MM.1S (cell line): ENCODE results near the gene APBB2.

Experiments used
- DNase-seq: peaks from one replicate; pipeline ENCODE4 v3.0.0-alpha.2; 2015
- H2AFZ ChIP-seq: fragments of 300-600 bp; sonication (generic); 2 replicates; pipeline ENCODE4 v1.6.0; 2016; ENCODE audit warnings: antibody characterized with exemption, low read length
- H3F3A ChIP-seq: fragments of 300-600 bp; sonication (generic); 2 replicates; pipeline ENCODE4 v1.6.1; 2016; ENCODE audit warnings: mild to moderate bottlenecking, antibody characterized with exemption, low read length, moderate library complexity, mixed read lengths; ENCODE audit not compliant: insufficient read depth
- H3K27ac ChIP-seq: fragments of 300-600 bp; sonication (generic); 2 replicates; pipeline ENCODE4 v1.5.1; 2016; ENCODE audit warnings: mild to moderate bottlenecking, low read length
- H3K27me3 ChIP-seq: fragments of 300-600 bp; sonication (generic); replicated peaks from 2 replicates; pipeline ENCODE4 v1.6.0; 2016; ENCODE audit warnings: low read length; ENCODE audit not compliant: insufficient read depth
- H3K36me3 ChIP-seq: fragments of 300-600 bp; sonication (generic); replicated peaks from 2 replicates; pipeline ENCODE4 v1.6.1; 2016; ENCODE audit warnings: mild to moderate bottlenecking, low read length, mixed read lengths; ENCODE audit not compliant: insufficient read depth
- H3K4me1 ChIP-seq: fragments of 300-600 bp; sonication (generic); 2 replicates; pipeline ENCODE4 v1.6.1; 2016; ENCODE audit warnings: low read length, mixed read lengths
- H3K4me2 ChIP-seq: fragments of 300-600 bp; sonication (generic); 2 replicates; pipeline ENCODE4 v1.6.0; 2016; ENCODE audit warnings: low read depth, low read length
- H3K4me3 ChIP-seq: fragments of 300-600 bp; sonication (generic); 2 replicates; pipeline ENCODE4 v1.5.1; 2016; ENCODE audit warnings: low read length, mixed read lengths
- H3K79me2 ChIP-seq: fragments of 300-600 bp; sonication (generic); 2 replicates; pipeline ENCODE4 v1.6.1; 2016; ENCODE audit warnings: mixed run types, low read length, mixed read lengths
- H3K9ac ChIP-seq: fragments of 300-600 bp; sonication (generic); 2 replicates; pipeline ENCODE4 v1.6.1; 2016; ENCODE audit warnings: low read length, mixed read lengths
- H3K9me2 ChIP-seq: fragments of 300-600 bp; sonication (generic); replicated peaks from 2 replicates; pipeline ENCODE4 v1.6.1; 2016; ENCODE audit warnings: mild to moderate bottlenecking, low read length, mixed read lengths; ENCODE audit not compliant: insufficient read depth
- H3K9me3 ChIP-seq: fragments of 300-600 bp; sonication (generic); replicated peaks from 2 replicates; pipeline ENCODE4 v1.6.1; 2016; ENCODE audit warnings: mild to moderate bottlenecking, low read length, mixed read lengths; ENCODE audit not compliant: insufficient read depth
- H4K20me1 ChIP-seq: fragments of 300-600 bp; sonication (generic); 2 replicates; pipeline ENCODE4 v1.6.1; 2016; ENCODE audit warnings: mild to moderate bottlenecking, low read length, moderate library complexity, mixed read lengths; ENCODE audit not compliant: insufficient read depth
- CTCF ChIP-seq: fragments of 300-600 bp; sonication (generic); IDR thresholded peaks from 2 replicates; pipeline ENCODE4 v1.5.1; 2016; ENCODE audit warnings: antibody characterized with exemption, low read length, mixed read lengths
- EZH2 ChIP-seq: fragments of 300-600 bp; sonication (generic); optimal IDR thresholded peaks from 2 replicates; pipeline ENCODE3; 2017; ENCODE audit warnings: low read depth, mild to moderate bottlenecking, antibody characterized with exemption, low read length, mixed read lengths
- EZH2phosphoT487 ChIP-seq: fragments of 300-600 bp; sonication (generic); IDR thresholded peaks from 2 replicates; pipeline ENCODE4 v1.6.1; 2018; ENCODE audit warnings: antibody characterized with exemption, low read length

APBB2 gene

GRCh38 chr4:41044165-41044564, 170.2 kb downstream of the APBB2 start:
- Histone ChIP-seq H3K27me3 (no peaks in the 10 kb centered on the region), H3F3A (no peaks in the 10 kb centered on the region), H3K4me3 (no peak overlapping the region), H3K4me2 (no peak overlapping the region), H3K36me3 (no peaks in the 10 kb centered on the region), H3K9me2 (no peaks in the 10 kb centered on the region), H2AFZ (no peak overlapping the region), H3K79me2 (no peaks in the 10 kb centered on the region), H3K27ac (no peak overlapping the region), H3K4me1 (no peaks in the 10 kb centered on the region), H3K9me3 (no peaks in the 10 kb centered on the region), H4K20me1 (no peaks in the 10 kb centered on the region), H3K9ac (no peak overlapping the region)
- TF ChIP-seq CTCF (no peak), EZH2 (no peak), EZH2phosphoT487 (no peak)
- no peak for DNase-seq

GRCh38 chr4:41043465-41043864, 170.9 kb downstream of the APBB2 start:
- Histone ChIP-seq H3K27me3 (no peaks in the 10 kb centered on the region), H3K4me1 (no peaks in the 10 kb centered on the region), H3K9me2 (no peaks in the 10 kb centered on the region), H2AFZ (no peak overlapping the region), H3K27ac (no peak overlapping the region), H3K79me2 (no peaks in the 10 kb centered on the region), H3K9me3 (no peaks in the 10 kb centered on the region), H3F3A (no peaks in the 10 kb centered on the region), H3K4me3 (no peak overlapping the region), H3K4me2 (no peak overlapping the region), H3K9ac (no peak overlapping the region), H3K36me3 (no peaks in the 10 kb centered on the region), H4K20me1 (no peaks in the 10 kb centered on the region)
- DNase-seq, result no peak
- no peak for TF ChIP-seq EZH2

DNA sequence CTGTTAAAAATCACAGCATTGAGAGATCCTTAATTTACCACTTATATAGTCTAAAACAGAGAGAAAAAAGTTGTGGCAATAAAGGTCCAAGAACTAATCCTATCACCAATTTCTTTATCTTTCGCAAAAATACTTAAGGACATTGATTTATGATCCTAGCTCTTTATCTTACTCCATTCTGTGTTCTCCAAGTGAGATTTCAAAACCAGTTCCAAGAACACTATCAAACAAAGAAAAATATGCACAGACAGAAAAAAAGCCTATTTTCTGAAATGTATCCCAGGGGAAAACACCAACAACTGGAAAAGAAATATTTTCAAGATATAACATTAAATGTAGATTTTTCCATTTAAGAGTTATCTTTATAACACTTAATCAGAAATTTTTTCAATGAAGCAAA, 172.8 kb downstream of the APBB2 start:
- no peaks in the 10 kb centered on the region for H3K9me3 ChIP-seq
- H3K36me3 ChIP-seq, result no peaks in the 10 kb centered on the region
- no peak for DNase-seq
- no peaks in the 10 kb centered on the region for H4K20me1 ChIP-seq
- H3K4me3 ChIP-seq, result no peak overlapping the region
- no peak overlapping the region for H3K9ac ChIP-seq
- no peak overlapping the region for H3K4me2 ChIP-seq
- no peak overlapping the region for H2AFZ ChIP-seq
- H3K79me2 ChIP-seq, result no peaks in the 10 kb centered on the region
- H3F3A ChIP-seq, result no peaks in the 10 kb centered on the region
- H3K27ac ChIP-seq, result no peak overlapping the region
- H3K27me3 ChIP-seq, result no peaks in the 10 kb centered on the region
- TF ChIP-seq CTCF (no peak), EZH2 (no peak), EZH2phosphoT487 (no peak)
- H3K4me1 ChIP-seq, result no peaks in the 10 kb centered on the region
- no peaks in the 10 kb centered on the region for H3K9me2 ChIP-seq

- Histone ChIP-seq H3K9me3 (no peaks in the 10 kb centered on the region), H3K4me3 (no peak overlapping the region), H3K27me3 (no peaks in the 10 kb centered on the region), H3F3A (no peaks in the 10 kb centered on the region), H3K79me2 (no peaks in the 10 kb centered on the region), H3K9me2 (no peaks in the 10 kb centered on the region), H3K27ac (no peak overlapping the region), H4K20me1 (no peaks in the 10 kb centered on the region), H2AFZ (no peak overlapping the region), H3K36me3 (no peaks in the 10 kb centered on the region), H3K4me1 (no peaks in the 10 kb centered on the region), H3K9ac (no peak overlapping the region), H3K4me2 (no peak overlapping the region)
- DNase-seq, result no peak
- TF ChIP-seq CTCF, result no peak
- TF ChIP-seq EZH2phosphoT487, result no peak
- TF ChIP-seq EZH2, result no peak
Measured at GRCh38 chr4:41039317-41039716, 175.0 kb downstream of the APBB2 start.
